GM21737 (cell line): ENCODE data around the gene NCDN.

Source experiments
- ATAC-seq: cut with Tn5 transposase; IDR thresholded peaks from one replicate; pipeline ENCODE4 v1.9.1; 2021; ENCODE audit warnings: mild to moderate bottlenecking, moderate library complexity; ENCODE audit not compliant: unreplicated experiment

Gene NCDN

DNA sequence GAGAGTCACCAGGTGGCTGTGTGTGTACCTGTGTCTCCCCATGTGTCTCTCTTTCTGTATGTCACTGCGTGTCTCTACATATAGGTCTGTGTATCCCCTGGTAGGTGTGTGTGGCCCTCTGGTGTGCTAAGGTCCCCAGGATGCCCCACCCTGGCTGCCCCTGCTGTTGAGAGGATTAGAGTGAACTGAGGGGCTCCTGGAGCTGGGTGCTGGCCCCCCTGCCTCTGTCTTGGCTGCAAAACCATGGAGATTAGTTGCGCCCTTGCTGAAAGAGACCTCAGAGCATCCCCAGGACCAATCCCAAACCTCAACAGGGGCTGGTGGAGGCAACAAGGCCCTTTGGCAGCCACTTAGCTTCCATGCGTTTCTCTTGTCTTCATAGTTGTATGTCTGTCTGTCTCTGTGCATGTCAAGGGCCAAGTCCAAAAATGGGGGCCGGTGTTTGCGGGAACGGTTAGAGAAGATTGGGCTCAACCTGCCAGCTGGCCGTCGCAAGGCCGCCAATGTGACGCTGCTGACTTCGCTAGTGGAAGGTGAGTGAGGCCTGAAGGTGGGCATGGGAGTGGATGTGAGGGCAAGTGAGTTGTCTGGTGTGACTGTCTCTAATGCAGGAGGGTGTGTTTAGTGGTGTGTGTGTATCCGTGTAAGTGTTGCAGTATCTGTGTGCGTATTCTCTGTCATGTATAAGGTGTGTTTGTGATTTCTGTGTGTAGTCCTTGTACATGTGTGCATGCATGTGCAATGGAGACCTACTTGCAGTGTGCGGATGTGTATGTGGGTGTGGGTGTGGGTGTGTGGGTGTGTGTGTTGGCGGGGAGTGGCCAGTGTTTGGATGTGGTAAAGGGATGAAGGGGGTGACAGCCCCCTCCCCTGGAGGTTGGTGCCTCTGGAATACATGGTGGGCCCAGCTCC, 32.2 kb downstream of the NCDN start:
- no peak for ATAC-seq

DNA sequence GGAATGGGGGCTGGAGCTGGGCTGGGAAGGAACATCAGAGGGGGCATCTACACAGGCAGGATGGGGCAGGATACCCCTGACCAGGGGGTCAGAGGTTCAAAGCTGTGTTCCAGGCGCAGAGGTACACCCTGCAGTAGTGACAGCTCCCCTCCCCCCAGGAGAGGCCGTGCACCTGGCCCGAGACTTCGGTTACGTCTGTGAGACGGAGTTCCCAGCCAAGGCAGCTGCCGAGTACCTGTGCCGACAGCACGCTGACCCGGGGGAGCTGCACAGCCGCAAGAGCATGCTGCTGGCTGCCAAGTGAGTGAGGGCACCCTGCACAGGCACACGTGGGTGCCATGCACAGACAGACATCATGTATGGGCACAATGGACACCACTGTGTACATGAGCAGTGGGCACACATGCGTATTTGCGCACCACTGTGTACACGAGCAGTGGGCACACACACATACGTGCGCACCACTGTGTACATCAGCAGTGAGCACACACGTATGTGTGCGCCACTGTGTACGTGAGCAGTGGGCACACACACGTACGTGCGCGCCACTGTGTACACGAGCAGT, 33.0 kb downstream of the NCDN start:
- no peak for ATAC-seq

DNA sequence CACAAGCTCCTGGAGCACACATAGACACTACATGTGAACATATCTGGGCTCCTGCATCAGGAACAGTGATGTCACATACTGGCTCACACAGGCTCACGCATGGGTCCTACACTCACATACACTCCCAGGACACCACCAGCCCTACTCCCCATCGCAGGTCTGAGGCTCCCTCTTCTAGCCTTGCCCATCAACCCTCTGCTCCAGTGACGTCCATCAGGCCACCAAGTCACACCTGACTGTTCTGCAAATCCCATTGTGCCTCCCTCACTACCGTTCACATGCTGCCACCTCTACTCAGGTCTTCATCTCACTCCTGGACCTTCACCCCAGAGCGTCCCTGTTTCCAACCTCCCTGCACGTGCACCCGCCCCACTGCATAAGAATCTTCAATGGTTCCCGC, 33.6 kb downstream of the NCDN start:
- no peak for ATAC-seq

DNA sequence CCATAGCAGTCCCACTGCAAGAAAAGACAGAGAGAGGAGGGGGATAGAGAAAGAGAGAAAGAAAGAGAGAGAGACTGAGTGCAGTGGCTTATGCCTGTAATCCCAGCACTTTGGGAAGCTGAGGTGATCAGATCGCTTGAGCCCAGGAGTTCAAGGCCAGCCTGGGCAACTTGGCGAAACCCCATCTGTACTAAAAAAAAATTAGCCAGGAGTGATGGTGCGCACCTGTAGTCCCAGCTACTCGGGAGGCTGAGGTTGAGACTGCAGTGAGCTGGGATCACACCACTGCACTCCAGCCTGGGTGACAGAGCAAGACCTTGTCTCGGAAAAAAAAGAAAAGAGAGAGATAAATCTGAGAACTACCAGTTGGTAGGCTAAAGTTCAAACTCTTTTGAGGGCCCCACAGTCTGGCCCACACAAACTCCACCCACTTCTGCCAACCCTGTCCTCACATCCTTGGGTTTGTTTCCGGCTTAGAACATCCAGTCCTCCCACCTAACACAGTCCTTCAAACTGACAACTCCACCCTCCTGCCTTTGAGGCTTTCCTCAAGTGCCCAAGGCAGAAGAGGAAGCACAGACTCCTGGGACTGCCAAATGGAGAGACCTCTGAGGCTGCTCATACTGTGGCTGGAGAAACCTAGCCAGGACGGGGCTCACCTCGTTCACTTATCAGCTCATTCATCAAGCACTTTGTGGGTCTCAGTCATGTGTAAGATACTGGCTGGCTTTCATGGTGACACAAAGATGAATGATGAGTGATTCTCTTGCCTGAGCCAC, 35.6 kb downstream of the NCDN start:
- ATAC-seq, result no peak

DNA sequence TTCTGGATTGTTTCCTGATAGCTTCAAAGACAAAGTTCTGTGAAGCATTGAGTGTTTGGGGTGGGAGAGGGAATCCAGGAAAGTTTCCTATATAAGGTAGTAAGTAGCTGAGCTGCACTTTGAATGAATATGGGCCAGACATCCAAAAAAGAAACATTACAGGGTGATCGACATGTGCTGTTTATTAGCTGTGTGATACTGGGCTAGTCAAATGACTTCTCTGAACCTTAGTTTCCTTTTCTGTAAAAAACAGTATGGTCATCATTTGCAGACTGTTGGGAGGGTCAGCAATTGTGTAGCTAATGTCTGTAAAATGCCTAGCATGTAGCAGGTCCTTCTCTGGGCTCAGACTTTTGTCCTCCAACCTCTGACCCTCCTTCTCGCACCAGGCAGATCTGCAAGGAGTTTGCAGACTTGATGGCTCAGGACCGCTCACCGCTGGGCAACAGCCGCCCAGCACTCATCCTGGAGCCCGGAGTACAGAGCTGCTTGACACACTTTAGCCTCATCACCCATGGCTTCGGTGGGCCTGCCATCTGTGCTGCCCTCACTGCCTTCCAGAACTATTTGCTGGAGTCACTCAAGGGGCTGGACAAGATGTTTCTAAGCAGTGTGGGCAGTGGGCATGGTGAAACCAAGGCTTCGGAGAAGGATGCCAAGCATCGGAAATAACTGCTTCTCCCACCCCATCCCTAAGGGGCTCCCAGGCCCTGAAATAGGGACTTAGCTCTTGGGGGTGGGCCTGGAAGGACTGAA, 36.6 kb downstream of the NCDN start:
- ATAC-seq, result no peak

DNA sequence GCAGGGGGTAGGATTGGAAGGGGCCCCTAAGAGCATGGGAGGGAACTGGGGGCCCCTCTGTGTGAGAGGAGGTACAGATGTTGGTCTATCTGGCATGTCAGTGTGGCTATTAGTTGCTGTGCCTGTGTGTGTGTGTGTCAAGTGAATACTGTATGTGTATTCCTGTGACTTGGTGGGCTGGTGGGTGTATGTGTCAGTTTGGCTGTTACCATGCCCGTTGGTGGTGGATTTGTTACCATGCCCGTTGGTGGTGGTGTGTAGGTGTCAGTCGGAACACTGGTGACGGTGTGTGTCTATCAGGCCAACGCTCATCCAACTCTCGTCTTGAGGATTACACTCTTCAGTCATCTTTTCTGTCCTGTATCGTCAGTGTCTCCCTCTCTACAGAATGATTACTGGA, 38.1 kb downstream of the NCDN start:
- ATAC-seq, result no peak

DNA sequence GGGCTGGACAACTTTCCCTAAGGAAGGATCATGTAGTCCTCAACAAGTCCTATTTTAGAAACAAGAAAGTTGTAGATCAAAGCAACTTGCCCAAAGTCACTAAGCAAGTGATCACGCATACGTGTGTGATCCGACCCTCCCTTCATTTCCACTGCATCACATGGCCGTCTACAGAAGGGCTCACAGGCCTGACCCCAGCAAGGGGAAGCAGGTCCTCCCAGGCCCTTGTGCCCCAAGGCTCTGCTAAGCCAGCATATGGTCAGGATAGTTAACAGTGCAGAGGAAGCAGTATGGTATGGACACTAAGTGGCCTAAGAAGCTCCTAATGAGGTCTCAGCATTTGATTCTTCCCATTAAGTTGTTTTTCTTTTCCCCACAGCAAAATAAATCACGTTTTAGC, 40.3 kb downstream of the NCDN start:
- no peak for ATAC-seq

DNA sequence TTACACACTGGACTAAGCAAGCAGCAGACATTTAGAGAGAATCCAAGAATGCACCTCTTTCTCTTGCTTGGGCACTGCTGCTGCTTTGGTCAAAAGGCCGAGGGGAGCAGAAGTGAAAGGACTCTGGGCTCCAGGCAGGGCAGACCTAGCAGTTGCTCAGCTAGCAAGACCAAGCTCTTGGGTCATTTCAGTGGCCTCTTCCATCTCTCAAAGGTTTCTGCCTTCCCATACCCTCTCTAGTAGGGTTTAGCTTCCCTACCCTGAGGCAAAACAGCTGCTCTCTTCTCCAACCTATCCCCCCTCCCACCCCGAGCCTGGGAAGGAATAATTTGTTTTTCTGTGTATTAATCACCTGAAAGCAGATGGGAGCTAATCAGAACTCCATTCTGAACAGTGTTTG, 41.3 kb downstream of the NCDN start:
- no peak for ATAC-seq

DNA sequence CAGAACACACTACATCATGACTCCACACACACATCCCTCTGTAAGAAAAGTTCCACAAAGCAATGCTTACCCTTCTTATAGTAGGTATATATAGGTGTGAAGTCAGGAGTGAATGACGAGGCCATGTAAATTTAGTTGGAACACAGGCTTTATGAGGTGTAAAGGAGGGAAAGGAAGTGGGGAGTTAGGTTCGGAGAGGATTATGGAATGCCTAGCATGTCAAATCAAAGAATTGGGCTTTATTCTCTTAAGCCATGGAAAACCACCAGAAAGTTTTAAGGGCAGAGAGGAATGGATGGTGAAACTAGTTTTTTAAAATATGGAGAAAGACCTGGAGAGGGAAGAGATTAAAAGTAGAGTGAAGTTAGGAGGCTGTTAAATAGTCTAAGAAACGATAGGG, 41.8 kb downstream of the NCDN start:
- ATAC-seq, result no peak

DNA sequence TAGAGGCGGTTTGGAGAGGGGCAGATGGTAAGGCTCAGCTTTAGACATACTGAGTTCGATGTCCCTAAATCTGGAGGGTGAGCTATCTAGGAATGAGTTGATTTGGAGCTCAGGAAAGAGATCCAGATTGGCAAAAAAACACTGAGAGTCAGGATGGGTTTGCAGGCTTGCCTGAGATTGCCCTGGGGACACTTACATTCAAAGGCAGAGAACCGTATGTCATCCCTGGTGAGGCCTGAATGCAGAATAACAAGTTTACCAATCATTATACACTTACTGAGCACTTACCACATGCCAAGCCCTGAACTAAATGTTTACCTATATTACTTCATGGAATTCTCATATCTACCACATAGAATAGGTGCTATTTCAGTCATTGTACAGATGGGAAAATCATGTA, 43.0 kb downstream of the NCDN start:
- no peak for ATAC-seq

DNA sequence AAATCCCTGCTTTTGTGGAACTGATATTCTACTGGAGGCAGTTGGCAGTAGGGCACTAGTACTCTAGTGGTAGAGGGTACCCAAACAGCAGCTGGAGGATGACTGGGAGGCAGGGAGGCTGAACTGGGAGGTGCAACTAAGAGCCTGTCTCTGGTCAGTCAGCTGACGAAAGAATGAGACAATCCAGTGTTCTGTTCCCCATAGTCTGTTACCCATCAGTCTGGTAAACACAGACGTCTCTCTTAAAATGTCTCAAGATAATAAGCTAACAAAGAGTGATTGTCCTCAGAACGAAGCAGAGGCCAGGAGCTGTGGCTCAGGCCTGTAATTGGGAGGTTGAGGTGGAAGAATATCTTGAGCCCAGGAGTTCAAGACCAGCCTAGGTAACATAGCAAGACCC, 45.9 kb downstream of the NCDN start:
- no peak for ATAC-seq

DNA sequence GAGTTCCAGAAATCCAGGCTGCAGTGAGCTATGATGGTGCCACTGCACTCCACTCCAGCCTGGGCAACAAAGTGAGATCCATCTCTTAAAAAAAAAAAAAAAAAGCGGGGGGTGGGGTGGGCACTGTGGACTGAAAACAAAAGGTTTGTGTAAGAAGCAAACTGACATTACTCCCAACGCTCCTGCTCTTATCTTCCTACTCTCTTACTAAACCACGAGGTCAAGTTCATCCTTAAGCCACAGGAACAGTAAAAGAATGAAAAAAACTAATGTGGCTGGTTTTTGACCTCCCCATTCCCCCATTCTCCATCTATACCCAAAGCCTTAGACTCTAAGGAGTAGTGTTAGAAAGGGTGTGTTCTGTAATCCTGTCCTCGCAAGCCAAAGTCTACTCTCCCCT, 46.3 kb downstream of the NCDN start:
- ATAC-seq, result no peak

DNA sequence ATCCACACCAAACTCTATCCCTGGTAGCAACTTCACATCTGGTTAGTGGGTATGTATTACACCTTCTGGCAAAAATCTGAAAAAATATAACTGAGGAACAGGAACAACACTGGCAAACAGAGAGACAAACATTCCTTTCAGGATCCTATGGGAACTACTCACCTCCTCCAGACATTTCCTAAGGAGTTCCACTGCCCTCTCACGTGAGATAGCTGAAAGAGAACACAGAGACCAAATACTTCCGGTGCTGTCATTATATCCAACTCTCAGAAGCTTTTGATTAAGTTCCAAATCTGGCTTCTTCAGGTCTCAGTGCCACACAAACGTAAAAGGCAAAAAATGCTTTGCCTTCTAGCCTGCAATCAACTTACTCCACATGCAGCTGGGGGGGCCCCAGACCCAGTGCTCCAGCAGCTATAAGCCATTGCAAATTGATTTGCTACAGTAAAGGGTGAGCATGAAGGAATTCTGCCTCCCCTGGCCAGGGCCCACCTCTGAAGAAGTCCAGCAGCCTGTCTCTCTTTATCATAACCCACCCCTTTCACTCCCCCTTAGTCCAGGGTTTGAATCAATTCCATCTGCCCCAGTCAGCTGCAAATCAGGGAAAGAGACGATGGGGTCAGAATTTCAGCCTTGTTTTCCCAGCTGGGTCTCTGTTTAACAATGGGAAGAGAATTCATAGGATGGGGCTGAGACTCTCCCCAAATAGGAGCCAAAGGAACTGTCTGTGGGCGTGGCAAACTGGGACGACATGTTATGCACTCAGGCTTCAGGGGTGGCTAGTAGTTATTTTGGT, 47.7 kb downstream of the NCDN start:
- no peak for ATAC-seq

DNA sequence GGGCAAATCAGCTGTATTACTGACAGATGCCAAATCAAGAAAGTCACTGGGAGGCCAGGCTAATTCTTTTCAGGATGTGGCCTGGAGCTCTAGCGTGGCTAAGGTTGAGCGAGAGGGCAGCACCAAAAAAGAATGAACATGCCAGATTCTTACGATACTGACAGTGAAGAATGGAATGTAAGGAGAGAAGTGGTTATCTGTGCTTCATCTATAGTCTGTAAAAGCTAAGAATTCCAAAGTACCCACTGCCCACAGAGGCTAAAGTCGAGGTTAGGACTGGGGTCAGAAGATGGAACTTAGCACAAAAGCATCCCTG, 48.2 kb downstream of the NCDN start:
- no peak for ATAC-seq

DNA sequence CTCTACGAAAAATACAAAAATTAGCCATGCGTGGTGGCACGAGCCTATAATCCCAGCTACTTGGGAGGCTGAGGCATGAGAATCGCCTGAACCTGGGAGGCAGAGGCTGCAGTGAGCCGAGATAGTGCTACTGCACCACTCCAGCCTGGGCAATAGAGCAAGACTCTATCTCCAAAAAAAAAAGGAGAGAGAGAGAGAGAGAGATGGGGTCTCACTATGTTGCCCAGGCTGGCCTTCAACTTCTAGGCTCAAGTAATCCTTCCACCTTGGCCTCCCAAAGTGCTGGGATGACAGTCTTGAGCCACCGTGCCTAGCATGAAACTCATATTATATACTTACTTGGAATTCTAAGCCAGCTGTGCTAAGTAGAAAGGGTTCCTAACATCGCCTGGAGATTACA, 54.1 kb downstream of the NCDN start:
- no peak for ATAC-seq

DNA sequence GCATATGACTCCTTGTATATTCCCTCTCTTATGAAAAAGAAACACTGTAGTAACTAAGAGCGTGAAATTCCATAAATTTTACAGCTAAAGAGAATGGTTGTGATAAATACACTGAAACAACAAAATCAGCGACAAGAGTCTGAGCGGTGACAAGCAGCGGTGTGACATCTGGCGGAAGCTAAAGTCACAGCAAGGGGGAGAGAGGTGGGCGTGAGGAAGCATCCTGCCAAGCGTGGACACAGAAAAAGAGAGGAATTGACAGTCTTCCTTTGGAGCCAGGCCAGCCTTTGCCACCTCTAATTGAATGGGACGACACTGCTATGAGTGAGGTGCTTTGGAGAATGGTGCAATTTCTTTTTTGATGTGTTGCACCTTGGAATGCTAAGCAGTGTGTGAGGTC, 57.8 kb downstream of the NCDN start:
- no peak for ATAC-seq
